Measurements from ENCODE around the gene EEF2. TPM values are rescaled to one million over a fixed set of nuclear protein-coding genes. Genes with fewer than 3 reads are reported as not detected.
"Not testable (repeated sequence)": the region's sequence is repeated elsewhere in the genome, so short reads cannot be mapped to it uniquely, and the experiment has no call there.

Gene EEF2
- total and polyA plus RNA-seq, 4 donors, result 244 to 1,090 (median 818) TPM

- peaks cover 0 to 17% (median 9%) of the 10 kb centered on the region in 4 donors for H3K36me3 ChIP-seq (ENCODE audit: control insufficient read depth in 4 of 4, insufficient read depth in 3 of 4, low read depth in 1 of 4, low read length in 3 of 4)
- H3K27ac ChIP-seq (ENCODE audit: low read depth in 1 of 2, low read length in 2 of 2), result peak overlapping the region; percentile 75 to 78
- H3K9me3 ChIP-seq (ENCODE audit: control insufficient read depth in 4 of 4, low read length in 3 of 4), result no peaks in the 10 kb centered on the region
- H3K9ac ChIP-seq (ENCODE audit: low read depth in 1 of 2, low read length in 2 of 2), result peak overlapping the region in 1 of 2 donors; percentile 12
- no peak overlapping the region for H3K4me3 ChIP-seq (ENCODE audit: low read depth in 1 of 3, low read length in 3 of 3)
- H3K27me3 ChIP-seq (ENCODE audit: control insufficient read depth in 4 of 4, insufficient read depth in 4 of 4, low read length in 3 of 4), result no peaks in the 10 kb centered on the region
- peaks cover 26 to 80% (median 52%) of the 10 kb centered on the region in 4 donors for H3K4me1 ChIP-seq (ENCODE audit: control insufficient read depth in 4 of 4, insufficient read depth in 4 of 4, low read length in 3 of 4)
- DNase-seq (ENCODE audit: low spot score), result no peak
- TF ChIP-seq REST (IDR thresholded peaks at IDR 0.05) (peak; percentile 35), FOXA1 (IDR thresholded peaks at IDR 0.05) (peak; percentile 84), SP1 (IDR thresholded peaks at IDR 0.05) (peak; percentile 67), RAD21 (IDR thresholded peaks at IDR 0.05) (peak; percentile 24 to 37), CTCF (IDR thresholded peaks at IDR 0.05; ENCODE audit: low read depth, low read length, missing input control) (no peak), RXRA (IDR thresholded peaks at IDR 0.05) (peak; percentile 77 to 91), JUND (IDR thresholded peaks at IDR 0.05) (peak in 1 of 2 donors; percentile 43), ATF3 (IDR thresholded peaks at IDR 0.05) (no peak), YY1 (IDR thresholded peaks at IDR 0.05) (peak; percentile 73), HNF4G (IDR thresholded peaks at IDR 0.05) (no peak), GABPA (IDR thresholded peaks at IDR 0.05 in 1 of 2, conservative IDR thresholded peaks at IDR 0.05 in 1 of 2) (peak in 1 of 2 donors; percentile 30), TAF1 (conservative IDR thresholded peaks at IDR 0.05) (no peak), HNF4A (conservative IDR thresholded peaks at IDR 0.05) (peak; percentile 21 to 65), ZBTB33 (IDR thresholded peaks at IDR 0.05) (no peak), FOXA2 (IDR thresholded peaks at IDR 0.05) (peak; percentile 92)
- WGBS, result 60% methylated on average over 27 of the region's 27 CpGs
Observed at GRCh38 chr19:4012092-4012974, 27.1 kb upstream of the EEF2 start.

- H3K9me3 ChIP-seq (ENCODE audit: control insufficient read depth in 4 of 4, low read length in 3 of 4); DNase-seq (ENCODE audit: low spot score); H3K9ac ChIP-seq (ENCODE audit: low read depth in 1 of 2, low read length in 2 of 2); H3K27me3 ChIP-seq (ENCODE audit: control insufficient read depth in 4 of 4, insufficient read depth in 4 of 4, low read length in 3 of 4); H3K4me3 ChIP-seq (ENCODE audit: low read depth in 1 of 3, low read length in 3 of 3): not testable (repeated sequence)
- 57% methylated on average over 6 of the region's 6 CpGs for WGBS
- peaks cover 26 to 84% (median 58%) of the 10 kb centered on the region in 4 donors for H3K4me1 ChIP-seq (ENCODE audit: control insufficient read depth in 4 of 4, insufficient read depth in 4 of 4, low read length in 3 of 4)
- H3K27ac ChIP-seq (ENCODE audit: low read depth in 1 of 2, low read length in 2 of 2), result peak overlapping the region in 1 of 2 donors; percentile 53
- peaks cover 0 to 15% (median 9%) of the 10 kb centered on the region in 4 donors for H3K36me3 ChIP-seq (ENCODE audit: control insufficient read depth in 4 of 4, insufficient read depth in 3 of 4, low read depth in 1 of 4, low read length in 3 of 4)
Observed at GRCh38 chr19:4011430-4011829, 26.2 kb upstream of the EEF2 start.
